B cell (primary cell): ENCODE results near the gene PJA1. TPM values are rescaled to one million over a fixed set of nuclear protein-coding genes. Genes with fewer than 3 reads are reported as not detected.

Experiments used
- ATAC-seq: fragments of 200-7000 bp; cut with Tn5 transposase; one replicate; pipeline ENCODE4 v1.10.0; 2021; ENCODE audit warnings: low read depth, mild to moderate bottlenecking, moderate number of reproducible peaks, moderate library complexity
- CTCF ChIA-PET: fragments of 350-600 bp; sonication (Branson Sonifier 250); formaldehyde crosslinking; loops from one replicate; lab custom pipeline; 2021; ENCODE audit warnings: antibody characterized with exemption, inconsistent platforms; lab: Charles Lee
- POLR2A ChIA-PET: fragments of 350-600 bp; sonication (Branson Sonifier 250); formaldehyde crosslinking; loops from one replicate; lab custom pipeline; 2021; ENCODE audit warnings: antibody characterized with exemption; lab: Charles Lee
- DNase-seq: peaks from one replicate; pipeline ENCODE4 v3.0.0; 2013
- H2AFZ ChIP-seq: 2 replicates; pipeline ENCODE4 v1.6.1; 2012; ENCODE audit warnings: mild to moderate bottlenecking, low read depth, low read length; ENCODE audit not compliant: insufficient read depth, poor library complexity, severe bottlenecking
- H3K27ac ChIP-seq, 2 donors: 1 replicate in 1 of 2; 2 replicates in 1 of 2; pipeline ENCODE4 v1.5.1; 2012 to 2013; ENCODE audit warnings: low read length in 2 of 2, mild to moderate bottlenecking in 2 of 2, moderate library complexity in 1 of 2
- H3K27me3 ChIP-seq, 4 experiments: fragments of 200-600 bp in 1 of 4; sonication (generic) in 1 of 4; replicated peaks in 1 of 4; 1 replicate in 2 of 4; 2 replicates in 2 of 4; pipeline versions ENCODE4 v1.6.1 to v1.7.0; 2013 to 2016; ENCODE audit warnings: low read length in 3 of 4, mild to moderate bottlenecking in 2 of 4, mixed read lengths in 1 of 4, moderate library complexity in 1 of 4; ENCODE audit not compliant: insufficient read depth in 4 of 4, control insufficient read depth in 3 of 4; ENCODE audit errors: control extremely low read depth in 1 of 4
- H3K36me3 ChIP-seq, 2 experiments: replicated peaks in 1 of 2; 1 replicate in 1 of 2; 2 replicates in 1 of 2; pipeline versions ENCODE4 v1.6.1 to v1.7.1; 2013; ENCODE audit warnings: low read length in 1 of 2; ENCODE audit not compliant: insufficient read depth in 2 of 2, control insufficient read depth in 1 of 2; ENCODE audit errors: control extremely low read depth in 1 of 2, extremely low read depth in 1 of 2
- H3K4me1 ChIP-seq, 2 donors: fragments of 200-600 bp in 1 of 2; sonication (generic) in 1 of 2; 1 replicate in 1 of 2; 2 replicates in 1 of 2; pipeline versions ENCODE4 v1.5.1 to v1.6.1; 2013 to 2017; ENCODE audit warnings: low read length in 2 of 2; ENCODE audit not compliant: control insufficient read depth in 2 of 2, insufficient read depth in 2 of 2
- H3K4me2 ChIP-seq: replicated peaks from 2 replicates; pipeline ENCODE3; 2012; ENCODE audit warnings: mild to moderate bottlenecking, low read depth, low read length; ENCODE audit not compliant: poor library complexity, severe bottlenecking
- H3K4me3 ChIP-seq, 5 experiments: fragments of 200-600 bp in 1 of 5; sonication (generic) in 1 of 5; 1 replicate in 3 of 5; 2 replicates in 2 of 5; pipeline versions ENCODE4 v1.5.1 to v1.7.0; 2011 to 2016; ENCODE audit warnings: low read length in 4 of 5, mild to moderate bottlenecking in 4 of 5, low read depth in 2 of 5, control low read depth in 1 of 5, moderate library complexity in 1 of 5; ENCODE audit not compliant: insufficient read depth in 1 of 5; ENCODE audit errors: control extremely low read depth in 1 of 5, extremely low read depth in 1 of 5
- H3K79me2 ChIP-seq: fragments of 200-600 bp; sonication (generic); one replicate; pipeline ENCODE4 v1.6.0; 2016; ENCODE audit warnings: low read length; ENCODE audit not compliant: control insufficient read depth, insufficient read depth
- H3K9ac ChIP-seq: fragments of 200-600 bp; sonication (generic); 2 replicates; pipeline ENCODE4 v1.6.1; 2017; ENCODE audit warnings: mild to moderate bottlenecking, low read length, moderate library complexity
- H3K9me3 ChIP-seq, 3 donors: one replicate each; pipeline versions ENCODE4 v1.6.1 to v1.7.1; 2013; ENCODE audit warnings: low read length in 2 of 3; ENCODE audit not compliant: control insufficient read depth in 2 of 3, insufficient read depth in 1 of 3; ENCODE audit errors: control extremely low read depth in 1 of 3
- H4K20me1 ChIP-seq: 2 replicates; pipeline ENCODE4 v1.6.0; 2012; ENCODE audit warnings: mild to moderate bottlenecking, low read length; ENCODE audit not compliant: insufficient read depth, control insufficient read depth, poor library complexity, severe bottlenecking
- H3K27ac Mint-ChIP-seq: one replicate; pipeline ENCODE4 v1.8.0; 2021; ENCODE audit warnings: mixed read lengths
- H3K27me3 Mint-ChIP-seq: one replicate; pipeline ENCODE4 v1.8.0; 2021; ENCODE audit warnings: mixed read lengths
- H3K4me1 Mint-ChIP-seq: one replicate; pipeline ENCODE4 v1.8.0; 2021; ENCODE audit warnings: mixed read lengths
- H3K4me3 Mint-ChIP-seq: one replicate; pipeline ENCODE4 v1.8.0; 2021; ENCODE audit warnings: mixed read lengths
- H3K9me3 Mint-ChIP-seq: one replicate; pipeline ENCODE4 v1.8.0; 2022; ENCODE audit warnings: mixed read lengths; ENCODE audit not compliant: insufficient read depth
- CTCF ChIP-seq: fragments of 200-600 bp; IDR thresholded peaks from one replicate; pipeline ENCODE4 v1.8.0; 2022; ENCODE audit warnings: antibody characterized with exemption, mild to moderate bottlenecking
- EZH2 ChIP-seq: IDR thresholded peaks from 2 replicates; pipeline ENCODE4 v1.6.1; 2012; ENCODE audit warnings: borderline replicate concordance, low read depth, mild to moderate bottlenecking, moderate library complexity, low read length; ENCODE audit not compliant: insufficient read depth, poor library complexity, severe bottlenecking
- WGBS: methylation state at CpG from one replicate; pipeline ENCODE4 v1.1.5; 2013; ENCODE audit warnings: missing lambda C conversion rate; ENCODE audit not compliant: insufficient coverage; 5-methylcytosine and 5-hydroxymethylcytosine counted together
- intact Hi-C: fragments of 100-400 bp; cut with micrococcal nuclease; formaldehyde crosslinking; loops from one replicate; pipeline ENCODE4 v1.10.0; 2022
- polyA plus RNA-seq: library from polyadenylated mRNA; depleted of rRNA; stranded (reverse); fragments of >200 nt; gene quantifications from 2 replicates; pipeline ENCODE4 v1.2.3, GENCODE V29; 2012
- total RNA-seq, 2 donors: library from RNA; stranded (reverse); fragments of 120-200 nt in 1 of 2; gene quantifications; 1 replicate in 1 of 2; 2 replicates in 1 of 2; pipeline versions ENCODE4 v1.2.3 to v1.2.4, GENCODE V29; 2013 to 2022

Gene PJA1
- total and polyA plus RNA-seq, 2 donors (not counting 1 experiment from before 2014, with no cell fraction given): 17.7 to 21.3 TPM

- TF ChIP-seq EZH2: no peak
- no peak for TF ChIP-seq CTCF
- no CpG with 5 or more reads among the region's 1 CpG for WGBS
- no peak overlapping the region for H3K4me2 ChIP-seq
- H3K4me3 ChIP-seq: no peak overlapping the region
- ChIA-PET CTCF (no interaction called here), POLR2A (no interaction called here)
- H3K27me3 Mint-ChIP-seq: no peaks in the 10 kb centered on the region
- no peak overlapping the region for H2AFZ ChIP-seq
- DNase-seq (no peak), ATAC-seq (no peak)
- H3K4me1 Mint-ChIP-seq: no peaks in the 10 kb centered on the region
- H3K9ac ChIP-seq: no peak overlapping the region
- H3K9me3 ChIP-seq: no peaks in the 10 kb centered on the region
- no peaks in the 10 kb centered on the region for H3K27me3 ChIP-seq
- no peaks in the 10 kb centered on the region for H3K9me3 Mint-ChIP-seq
- H3K36me3 ChIP-seq: no peaks in the 10 kb centered on the region
- H3K27ac ChIP-seq: no peak overlapping the region
- no peaks in the 10 kb centered on the region for H4K20me1 ChIP-seq
- no peaks in the 10 kb centered on the region for H3K4me1 ChIP-seq
- no peaks in the 10 kb centered on the region for H3K79me2 ChIP-seq
- intact Hi-C loops: no loop called here
- H3K4me3 Mint-ChIP-seq: no peak overlapping the region
- H3K27ac Mint-ChIP-seq: no peak overlapping the region
These were observed 32.4 kb upstream of the PJA1 start for GRCh38 chrX:69197690-69198089.

GRCh38 chrX:69196666-69197065, 31.4 kb upstream of the PJA1 start:
- no peak for ATAC-seq
- no peaks in the 10 kb centered on the region for H3K4me1 Mint-ChIP-seq
- H2AFZ ChIP-seq: no peak overlapping the region
- no peak overlapping the region for H3K9ac ChIP-seq
- H3K4me1 ChIP-seq: no peaks in the 10 kb centered on the region
- CTCF ChIA-PET: no interaction called here
- no peak overlapping the region for H3K4me3 Mint-ChIP-seq
- TF ChIP-seq EZH2: no peak
- TF ChIP-seq CTCF: no peak
- H3K27me3 Mint-ChIP-seq: no peaks in the 10 kb centered on the region
- no peak overlapping the region for H3K4me3 ChIP-seq
- H3K4me2 ChIP-seq: no peak overlapping the region
- no peak for DNase-seq
- no peaks in the 10 kb centered on the region for H3K9me3 Mint-ChIP-seq
- no peaks in the 10 kb centered on the region for H3K79me2 ChIP-seq
- no peaks in the 10 kb centered on the region for H3K27me3 ChIP-seq
- no peaks in the 10 kb centered on the region for H3K9me3 ChIP-seq
- WGBS: no CpG with 5 or more reads among the region's 3 CpGs
- no peak overlapping the region for H3K27ac Mint-ChIP-seq
- no peaks in the 10 kb centered on the region for H3K36me3 ChIP-seq
- POLR2A ChIA-PET: no interaction called here
- no peaks in the 10 kb centered on the region for H4K20me1 ChIP-seq
- no peak overlapping the region for H3K27ac ChIP-seq
- intact Hi-C loops: no loop called here
